Measurements from ENCODE around the gene HSF4.

The HSF4 gene

DNA sequence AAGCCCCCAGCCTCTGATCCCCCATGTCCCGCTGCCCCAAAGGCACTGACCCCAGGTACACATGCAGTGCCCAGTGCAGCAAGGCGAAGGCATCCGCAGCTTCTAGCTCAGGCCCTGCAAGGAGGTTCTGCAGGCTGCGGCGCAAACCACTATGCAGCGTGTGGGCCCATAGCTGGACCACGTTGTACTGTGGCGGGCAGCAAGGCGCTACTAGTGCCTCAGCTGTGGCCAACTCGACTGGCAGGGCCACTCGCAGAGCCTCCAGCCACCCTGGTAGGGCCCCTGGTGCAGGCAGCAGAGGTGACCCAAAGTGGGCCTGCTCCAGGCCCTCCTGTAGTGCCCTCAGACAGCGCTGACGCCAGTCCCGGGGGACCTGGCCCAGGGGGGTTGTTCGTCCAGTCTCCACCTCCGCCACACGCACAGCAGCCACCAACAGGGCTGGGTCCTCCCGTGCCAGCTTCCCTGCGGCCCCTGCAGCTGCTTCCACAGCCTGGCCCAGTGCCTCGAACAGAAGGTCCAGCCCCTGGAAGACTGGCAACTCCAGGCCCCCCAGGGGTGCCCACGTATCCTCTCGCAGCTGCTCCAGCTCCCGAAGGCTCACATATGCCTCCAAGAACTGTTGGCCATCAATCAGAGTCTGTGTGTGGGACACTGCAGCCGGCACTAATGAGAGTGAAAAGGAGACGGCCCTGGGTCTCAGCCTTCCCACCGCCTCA, 22.8 kb downstream of the HSF4 start:
- DNase-seq: no peak

DNA sequence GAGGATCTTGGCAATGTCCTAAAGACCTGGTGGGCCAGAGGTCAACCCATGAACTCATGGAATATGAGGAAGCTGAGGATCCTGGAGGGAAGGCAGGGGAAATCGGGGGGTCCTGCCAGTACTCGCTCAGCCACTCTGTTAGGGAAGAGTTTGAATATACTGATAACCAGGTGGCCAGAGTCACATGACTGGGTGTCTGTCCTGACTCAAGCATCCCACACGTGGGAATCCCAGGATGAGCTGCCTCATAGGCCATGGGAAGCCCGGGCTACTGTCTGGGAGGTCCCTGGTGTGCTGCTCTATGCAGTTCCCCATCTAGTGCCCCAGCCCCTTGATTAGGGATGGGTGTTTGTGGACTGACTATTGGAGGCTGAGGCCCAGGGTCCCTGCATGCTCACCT, 23.8 kb downstream of the HSF4 start:
- DNase-seq: no peak

DNA sequence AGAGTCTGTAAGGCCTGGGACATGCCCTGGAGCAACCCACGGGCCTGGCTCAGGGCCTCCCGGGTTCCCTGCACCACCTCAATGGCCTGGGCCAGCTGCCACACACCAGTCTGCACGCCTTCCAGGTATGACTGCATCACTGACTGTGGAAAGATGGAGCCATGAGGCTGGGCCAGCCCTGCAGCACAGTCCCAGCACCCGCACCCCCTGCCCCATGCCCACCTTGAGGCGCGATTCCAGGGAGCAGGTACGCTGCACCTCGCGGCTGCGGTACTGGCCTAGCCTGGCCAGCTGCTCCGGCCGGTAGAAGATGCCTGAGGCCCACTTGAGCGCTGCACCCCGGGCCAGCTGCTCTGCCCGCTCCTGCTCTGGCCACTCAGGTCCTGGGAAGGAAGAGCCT, 24.3 kb downstream of the HSF4 start:
- DNase-seq: no peak

DNA sequence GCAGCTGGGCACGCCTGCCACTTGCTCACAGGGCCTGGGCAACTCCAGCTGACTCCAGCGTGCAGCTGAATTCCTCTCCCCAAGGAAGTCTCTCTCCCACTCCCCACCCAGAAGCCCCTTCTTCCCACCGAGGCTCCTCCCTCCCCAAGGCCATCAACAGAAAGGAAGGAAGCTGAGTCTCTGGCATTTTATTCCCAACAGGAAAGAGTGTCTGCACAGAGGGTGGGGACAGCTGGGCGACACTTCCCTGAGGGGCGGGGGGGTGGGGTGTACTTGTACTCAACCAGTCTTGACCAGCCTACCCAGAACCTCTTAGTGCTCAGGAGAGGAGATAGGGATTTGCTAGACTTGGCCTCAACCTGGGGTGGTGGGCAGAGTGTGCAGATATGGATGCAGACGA, 25.5 kb downstream of the HSF4 start, which contains the start of gene EXOC3L1:
Gene EXOC3L1, minus strand, starts transcription at position 96 of the 400 bp plus-strand sequence. CDS start 460 bp downstream, outside the sequence.
- DNase-seq: peak; percentile 7

DNA sequence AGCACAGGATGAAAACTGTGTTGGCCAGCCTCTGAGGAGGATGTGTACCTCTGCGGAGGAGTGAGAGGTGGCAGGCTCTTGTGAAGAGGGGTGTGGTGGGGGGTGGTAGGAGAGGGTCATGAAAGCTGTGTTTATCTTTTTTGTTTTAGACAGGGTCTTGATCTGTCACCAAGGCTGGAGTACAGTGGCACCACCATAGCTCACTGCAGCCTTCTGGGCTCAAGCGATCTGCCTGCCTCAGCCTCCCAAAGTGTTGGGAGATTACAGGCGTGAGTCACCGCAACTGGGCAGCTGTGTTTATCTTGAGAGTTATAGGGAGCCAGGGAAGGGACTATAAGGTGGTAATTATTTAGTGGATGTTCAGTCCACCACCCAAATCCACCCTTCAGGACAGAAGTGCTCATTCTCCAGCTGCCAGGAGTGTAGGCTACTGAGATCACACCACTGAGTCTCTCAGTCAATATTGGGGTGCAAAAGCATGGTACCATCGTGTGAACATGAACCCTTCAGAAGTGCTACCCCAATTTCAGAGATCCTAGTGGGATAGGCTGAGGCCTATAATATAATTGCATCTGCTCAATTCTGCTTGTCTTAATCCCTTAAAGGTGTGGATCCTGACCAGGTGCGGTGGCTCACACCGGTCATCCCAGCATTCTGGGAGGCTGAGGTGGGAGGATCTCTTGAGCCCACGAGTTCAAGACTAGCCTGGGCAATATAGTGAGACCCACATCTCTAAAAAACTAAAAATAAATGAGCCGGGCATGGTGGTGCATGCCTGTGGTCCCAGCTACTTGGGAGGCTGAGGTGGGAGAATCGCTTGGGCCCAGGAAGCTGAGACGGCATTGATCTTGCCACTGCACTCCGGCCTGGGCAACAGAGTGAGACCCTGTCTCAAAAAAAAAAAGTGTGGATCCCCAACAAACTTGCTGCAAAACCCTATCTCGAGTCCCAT, 26.2 kb downstream of the HSF4 start:
- DNase-seq: peak; percentile 32

DNA sequence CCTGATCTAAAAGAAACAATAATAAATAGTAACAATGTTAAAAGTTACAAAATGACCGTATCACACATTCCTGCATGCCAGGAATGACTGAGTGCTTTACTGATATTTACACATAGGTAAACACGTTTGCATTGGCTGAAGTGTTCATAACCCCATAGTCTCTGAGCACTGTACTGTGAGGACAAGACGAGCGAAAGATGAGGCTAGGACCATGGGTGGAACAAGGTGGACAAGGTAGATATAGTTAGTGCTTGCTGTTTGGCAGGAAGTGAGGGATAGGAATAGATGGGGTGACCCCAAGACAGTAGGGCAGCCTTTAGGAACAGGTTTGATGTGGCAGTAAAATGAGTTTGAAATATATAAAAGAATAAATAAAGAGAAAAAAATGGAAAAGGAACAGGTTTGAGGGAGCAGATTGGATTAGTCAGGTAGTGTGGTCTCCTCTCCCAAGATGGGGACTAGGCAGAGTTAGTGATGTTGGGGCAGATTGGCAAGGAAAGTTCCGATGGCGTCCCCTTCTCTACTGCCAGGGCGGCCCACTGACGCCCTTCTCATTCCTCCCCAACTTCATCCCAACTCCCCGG, 27.0 kb downstream of the HSF4 start:
- no peak for DNase-seq

DNA sequence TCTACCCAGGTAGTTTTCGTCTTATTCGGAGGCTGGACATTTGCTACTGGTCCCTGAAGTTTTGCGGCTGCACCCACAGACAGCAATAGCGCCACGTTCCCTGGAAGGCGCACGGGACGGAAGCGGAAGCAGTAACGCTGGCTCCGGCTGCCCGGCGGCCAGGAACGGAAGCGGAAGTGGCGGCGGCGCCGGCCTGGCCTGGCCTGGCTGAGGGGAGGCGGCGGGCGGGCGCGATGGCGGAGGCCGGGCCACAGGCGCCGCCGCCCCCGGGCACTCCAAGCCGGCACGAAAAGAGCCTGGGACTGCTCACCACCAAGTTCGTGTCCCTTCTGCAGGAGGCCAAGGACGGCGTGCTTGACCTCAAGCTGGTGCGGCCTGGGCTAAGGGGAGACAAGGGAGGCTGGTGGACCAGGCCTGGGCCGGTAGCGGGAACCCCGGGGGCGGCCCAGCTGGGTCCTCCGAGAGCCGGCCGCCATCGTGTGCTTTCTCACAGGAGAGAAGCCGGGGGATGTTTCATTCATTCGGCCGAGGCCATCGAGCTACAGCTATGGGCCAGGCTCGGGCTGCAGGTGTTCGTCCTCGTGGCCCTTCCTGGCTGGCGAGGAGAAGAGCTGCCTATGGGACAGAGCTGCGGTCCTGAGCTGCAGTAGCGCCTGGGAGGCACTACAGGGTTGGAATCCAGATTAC, 27.6 kb downstream of the HSF4 start, which contains the start of gene E2F4:
Gene E2F4, plus strand, starts transcription at position 161 of the 687 bp plus-strand sequence. Its CDS starts 73 bp downstream, at position 234.
- peak; percentile 89 for DNase-seq

DNA sequence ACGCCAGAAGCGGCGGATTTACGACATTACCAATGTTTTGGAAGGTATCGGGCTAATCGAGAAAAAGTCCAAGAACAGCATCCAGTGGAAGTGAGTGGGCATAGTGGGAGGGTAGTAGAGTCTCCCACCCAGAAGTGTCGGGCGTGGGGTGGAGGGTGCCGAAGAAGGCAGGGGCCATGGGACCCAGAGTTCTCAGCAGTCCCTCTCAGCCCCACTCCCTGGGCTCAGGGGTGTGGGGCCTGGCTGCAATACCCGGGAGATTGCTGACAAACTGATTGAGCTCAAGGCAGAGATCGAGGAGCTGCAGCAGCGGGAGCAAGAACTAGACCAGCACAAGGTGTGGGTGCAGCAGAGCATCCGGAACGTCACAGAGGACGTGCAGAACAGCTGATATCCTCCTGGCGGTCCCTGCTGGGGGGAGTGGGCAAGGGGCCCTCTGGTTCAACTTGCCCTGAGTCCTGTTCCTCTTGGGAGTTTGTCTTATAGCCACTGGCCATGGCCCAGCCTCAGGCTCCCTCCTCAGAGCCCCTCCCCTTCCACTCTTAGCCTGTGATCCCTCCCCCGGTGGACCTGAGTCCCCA, 28.3 kb downstream of the HSF4 start:
- no peak for DNase-seq

DNA sequence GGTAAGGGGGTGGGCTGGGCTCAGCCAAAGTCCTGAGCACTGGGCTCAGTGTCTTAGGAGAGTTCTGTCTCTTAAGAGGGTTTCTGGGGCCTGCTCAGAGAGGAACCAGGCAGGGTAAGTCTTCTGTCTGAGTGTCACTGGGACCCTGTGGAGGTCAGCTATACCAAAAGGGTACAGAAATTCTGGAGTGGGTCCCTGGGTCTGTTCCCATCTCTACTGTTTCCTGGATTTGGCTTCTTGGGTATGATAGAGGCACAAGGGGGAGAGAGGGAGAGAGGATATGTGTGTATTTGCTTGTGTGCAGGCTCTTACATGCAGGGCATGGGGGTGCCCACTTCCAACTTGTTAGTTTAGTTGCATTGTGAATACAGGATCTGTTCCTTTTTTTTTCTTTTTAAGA, 29.0 kb downstream of the HSF4 start:
- no peak for DNase-seq

DNA sequence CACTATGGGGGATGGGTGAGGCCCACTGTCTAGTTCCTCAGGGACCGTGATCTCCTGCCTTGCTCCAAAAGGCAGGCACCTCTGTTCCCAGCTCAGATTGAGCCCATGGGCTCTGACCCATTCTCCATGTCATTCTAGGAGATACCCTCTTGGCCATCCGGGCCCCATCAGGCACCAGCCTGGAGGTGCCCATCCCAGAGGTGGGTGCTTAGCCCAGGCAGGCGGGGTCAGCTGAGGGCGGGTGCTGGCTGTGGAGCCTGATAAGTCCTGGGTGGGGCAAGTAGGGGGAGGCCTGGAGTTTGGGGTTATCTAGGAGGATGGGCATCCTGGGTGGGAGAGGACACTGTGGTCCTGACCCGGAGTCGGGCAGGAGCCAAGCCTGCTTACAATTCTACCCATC, 29.7 kb downstream of the HSF4 start:
- no peak for DNase-seq

DNA sequence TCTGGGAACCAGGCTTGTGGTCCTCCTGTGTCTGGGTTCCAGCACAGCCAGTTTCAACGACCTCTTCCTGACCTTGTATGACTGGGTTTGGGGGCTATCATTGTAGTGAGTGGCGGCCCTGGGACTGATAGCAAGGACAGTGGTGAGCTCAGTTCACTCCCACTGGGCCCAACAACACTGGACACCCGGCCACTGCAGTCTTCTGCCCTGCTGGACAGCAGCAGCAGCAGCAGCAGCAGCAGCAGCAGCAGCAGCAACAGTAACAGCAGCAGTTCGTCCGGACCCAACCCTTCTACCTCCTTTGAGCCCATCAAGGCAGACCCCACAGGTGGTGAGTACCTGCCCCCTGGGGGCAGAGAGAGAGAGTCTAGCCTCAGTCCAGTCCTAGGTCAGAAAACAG, 31.1 kb downstream of the HSF4 start:
- no peak for DNase-seq

DNA sequence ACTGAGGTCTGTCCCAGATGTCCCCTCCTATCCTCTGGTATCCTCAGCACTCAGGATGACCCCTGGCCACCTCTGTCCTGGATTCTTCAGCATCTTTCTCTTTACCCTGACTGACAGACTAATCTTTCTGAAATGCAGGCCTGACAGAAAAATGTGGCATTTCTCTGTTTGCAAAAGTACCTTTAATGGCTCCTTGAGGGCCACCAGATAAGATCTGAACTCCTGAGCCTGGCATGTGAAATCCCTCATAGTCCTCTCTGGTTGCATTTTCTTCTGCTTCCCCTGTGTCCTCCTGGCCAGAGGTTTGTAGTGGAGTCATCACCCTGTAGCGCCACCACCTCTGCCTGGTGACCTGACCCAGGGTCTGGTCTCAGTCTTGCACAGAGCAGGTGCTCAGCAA, 32.3 kb downstream of the HSF4 start:
- DNase-seq: no peak

DNA sequence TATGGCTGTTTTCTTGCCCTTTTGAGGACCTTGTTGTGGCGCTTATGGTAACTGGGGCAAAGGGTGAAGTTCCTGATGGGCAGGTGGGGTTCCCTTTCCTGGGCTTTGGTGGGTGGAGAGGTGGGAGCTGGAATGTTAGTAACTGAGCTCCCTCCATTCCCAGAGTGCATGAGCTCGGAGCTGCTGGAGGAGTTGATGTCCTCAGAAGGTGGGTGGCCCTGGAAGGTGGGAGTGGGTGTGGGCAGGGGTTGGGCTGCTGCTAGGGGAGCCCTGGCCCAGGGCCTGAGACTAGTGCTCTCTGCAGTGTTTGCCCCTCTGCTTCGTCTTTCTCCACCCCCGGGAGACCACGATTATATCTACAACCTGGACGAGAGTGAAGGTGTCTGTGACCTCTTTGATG, 33.2 kb downstream of the HSF4 start:
- DNase-seq: no peak

DNA sequence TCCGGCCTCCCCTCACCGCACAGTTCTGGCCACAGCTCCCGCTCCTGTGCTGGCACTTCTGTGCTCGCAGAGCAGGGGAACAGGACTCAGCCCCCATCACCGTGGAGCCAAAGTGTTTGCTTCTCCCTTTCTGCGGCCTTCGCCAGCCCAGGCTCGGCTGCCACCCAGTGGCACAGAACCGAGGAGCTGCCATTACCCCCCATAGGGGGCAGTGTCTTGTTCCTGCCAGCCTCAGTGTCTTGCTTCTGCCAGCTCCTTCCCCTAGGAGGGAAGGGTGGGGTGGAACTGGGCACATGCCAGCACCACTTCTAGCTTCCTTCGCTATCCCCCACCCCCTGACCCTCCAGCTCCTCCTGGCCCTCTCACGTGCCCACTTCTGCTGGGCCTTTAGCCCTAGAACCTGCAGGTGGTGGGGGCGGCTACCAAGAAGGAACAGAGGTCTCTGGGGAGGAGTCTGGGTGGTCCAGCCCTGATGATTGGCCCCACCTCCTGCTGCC, 33.7 kb downstream of the HSF4 start:
- peak; percentile 39 for DNase-seq

DNA sequence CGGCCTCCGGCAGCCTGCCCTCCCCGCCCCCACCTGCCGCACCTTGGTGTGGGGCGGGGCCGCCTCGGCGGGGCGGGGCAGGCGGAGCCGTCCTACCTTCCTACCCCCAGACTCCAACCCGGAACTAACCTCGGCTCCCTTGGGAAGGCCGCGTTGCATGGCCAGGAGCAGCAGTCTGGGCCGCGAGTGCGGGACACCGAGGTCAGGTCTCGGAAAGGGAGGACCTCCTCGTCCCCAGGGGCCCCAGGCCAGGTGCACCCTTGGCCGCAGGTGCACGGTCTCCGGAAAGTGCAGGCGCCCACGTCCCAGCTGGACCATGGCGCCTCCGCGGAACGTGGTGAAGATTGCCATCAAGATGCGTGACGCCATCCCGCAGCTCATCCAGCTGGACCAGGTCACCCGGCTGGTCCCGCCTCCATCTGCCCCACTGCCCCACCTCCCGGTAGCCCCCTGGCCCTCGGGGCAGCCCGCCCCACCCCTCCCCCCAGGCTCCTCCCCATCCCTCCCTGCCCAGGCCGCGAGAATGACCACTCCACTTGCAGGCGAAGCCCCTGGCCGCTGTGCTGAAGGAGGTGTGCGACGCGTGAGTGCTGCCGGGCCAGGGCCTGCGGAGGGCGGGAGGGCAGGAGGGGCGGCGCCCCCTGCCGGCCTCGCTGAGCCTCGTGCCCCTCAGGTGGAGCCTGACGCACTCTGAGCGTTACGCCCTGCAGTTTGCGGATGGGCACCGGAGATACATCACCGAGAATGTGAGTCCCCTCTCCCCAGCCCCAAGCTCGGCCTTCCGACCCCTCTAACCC, 34.7 kb downstream of the HSF4 start, which contains the start of gene ELMO3:
Gene ELMO3, plus strand, starts transcription at position 121 of the 797 bp plus-strand sequence. Its CDS starts 196 bp downstream, at position 317.
- peak; percentile 72 for DNase-seq

DNA sequence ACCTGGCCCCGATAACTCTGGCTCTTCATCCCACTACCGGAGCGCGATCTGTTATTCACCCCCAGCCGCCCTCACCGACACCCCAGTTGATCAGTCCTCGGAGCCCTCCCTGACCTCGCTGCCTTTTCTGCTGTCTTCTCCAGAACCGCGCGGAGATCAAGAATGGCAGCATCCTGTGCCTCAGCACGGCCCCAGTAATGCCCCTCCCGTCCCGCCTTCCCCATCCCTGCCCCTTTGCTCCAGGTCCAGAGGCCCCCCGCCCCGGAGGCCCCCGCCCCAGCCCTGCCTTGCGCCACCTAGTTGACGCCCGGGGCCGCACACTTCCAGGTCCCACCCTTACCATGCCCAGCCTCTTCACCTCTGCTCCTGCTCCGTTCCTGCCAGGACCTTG, 35.3 kb downstream of the HSF4 start:
- DNase-seq: no peak

DNA sequence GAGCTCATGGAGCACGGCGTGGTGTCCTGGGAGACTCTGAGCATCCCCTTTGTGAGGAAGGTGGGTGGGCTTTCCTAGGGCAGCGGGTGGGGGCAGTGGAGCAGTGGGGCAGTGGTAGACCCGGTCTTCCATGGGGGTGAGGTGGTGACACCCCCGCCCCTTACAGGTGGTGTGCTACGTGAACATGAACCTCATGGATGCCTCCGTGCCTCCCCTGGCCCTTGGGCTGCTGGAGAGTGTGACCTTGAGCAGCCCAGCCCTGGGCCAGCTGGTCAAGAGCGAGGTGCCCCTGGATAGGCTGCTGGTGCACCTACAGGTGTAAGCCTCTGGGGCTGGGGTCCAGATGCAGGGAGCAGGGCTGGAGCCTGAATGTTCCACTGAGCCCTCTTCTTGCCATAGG, 35.9 kb downstream of the HSF4 start:
- DNase-seq: no peak

DNA sequence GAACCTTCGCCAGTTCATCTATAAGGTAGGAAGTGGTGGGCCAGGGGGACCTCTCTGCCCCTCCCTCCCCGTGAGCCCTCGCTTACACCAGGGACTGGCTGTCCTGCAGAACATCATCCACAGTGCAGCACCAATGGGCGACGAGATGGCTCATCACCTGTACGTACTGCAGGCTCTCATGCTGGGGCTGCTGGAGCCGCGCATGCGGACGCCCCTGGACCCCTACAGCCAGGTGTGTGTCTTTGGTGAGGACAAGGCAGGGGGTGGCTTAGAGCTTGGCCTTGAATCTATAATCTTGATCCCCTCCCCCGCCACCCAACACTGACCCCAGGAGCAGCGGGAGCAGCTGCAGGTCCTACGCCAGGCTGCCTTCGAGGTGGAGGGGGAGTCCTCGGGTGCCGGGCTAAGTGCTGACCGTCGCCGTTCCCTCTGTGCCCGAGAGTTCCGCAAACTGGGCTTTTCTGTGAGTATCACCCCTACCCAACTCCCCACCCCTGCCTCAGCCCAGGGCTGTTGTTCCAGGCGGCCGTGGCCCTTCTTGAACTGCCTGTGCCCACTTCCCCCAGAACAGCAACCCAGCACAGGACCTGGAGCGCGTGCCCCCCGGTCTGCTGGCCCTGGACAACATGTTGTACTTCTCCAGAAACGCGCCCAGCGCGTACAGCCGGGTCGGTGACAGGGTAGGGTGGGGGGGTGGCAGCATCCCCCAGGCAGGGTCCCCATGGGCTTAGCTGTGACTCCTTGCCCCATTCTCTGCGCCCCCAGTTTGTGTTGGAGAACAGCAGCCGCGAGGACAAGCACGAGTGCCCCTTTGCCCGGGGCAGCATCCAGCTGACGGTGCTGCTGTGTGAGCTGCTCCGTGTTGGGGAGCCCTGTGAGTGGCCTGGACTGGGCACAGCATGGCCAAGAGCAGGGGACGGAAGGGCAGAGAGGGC, 37.1 kb downstream of the HSF4 start:
- DNase-seq: no peak

DNA sequence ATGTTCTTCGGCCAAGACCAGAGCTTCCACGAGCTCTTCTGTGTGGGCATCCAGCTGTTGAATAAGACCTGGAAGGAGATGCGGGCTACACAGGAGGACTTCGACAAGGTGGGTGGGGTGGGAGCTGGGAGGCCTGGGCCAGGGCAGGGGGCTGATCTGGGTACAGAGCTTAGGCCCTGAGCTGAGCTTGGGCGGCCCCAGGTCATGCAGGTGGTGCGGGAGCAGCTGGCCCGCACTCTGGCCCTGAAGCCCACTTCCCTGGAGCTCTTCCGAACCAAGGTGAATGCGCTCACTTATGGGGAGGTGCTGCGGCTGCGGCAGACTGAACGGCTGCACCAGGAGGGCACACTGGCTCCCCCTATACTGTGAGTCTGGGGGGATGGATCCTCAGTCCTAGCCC, 37.9 kb downstream of the HSF4 start:
- no peak for DNase-seq

DNA sequence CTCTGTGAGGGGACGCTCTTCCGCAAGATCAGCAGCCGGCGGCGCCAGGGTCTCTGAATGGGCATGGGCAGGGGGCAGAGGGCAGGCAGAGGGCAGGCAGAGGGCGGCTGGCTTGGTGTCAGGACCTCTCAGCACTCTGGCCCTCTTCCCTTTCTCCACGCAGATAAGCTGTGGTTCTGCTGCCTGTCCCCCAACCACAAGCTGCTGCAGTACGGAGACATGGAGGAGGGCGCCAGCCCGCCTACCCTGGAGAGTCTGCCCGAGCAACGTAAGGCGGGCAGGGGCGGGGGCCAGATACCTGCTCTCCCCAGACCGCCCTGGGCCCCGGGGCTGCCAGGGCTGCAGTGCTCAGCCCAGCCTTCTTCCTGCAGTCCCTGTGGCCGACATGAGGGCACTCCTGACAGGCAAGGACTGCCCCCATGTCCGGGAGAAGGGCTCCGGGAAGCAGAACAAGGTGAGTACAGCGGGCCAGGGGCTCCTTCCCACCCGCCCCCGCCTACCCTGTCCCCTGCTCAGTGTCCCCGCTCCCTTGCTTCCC, 38.5 kb downstream of the HSF4 start:
- DNase-seq: no peak
